SK-N-SH (cell line): ENCODE measurements around the gene BICD2. TPM values are rescaled to one million over a fixed set of nuclear protein-coding genes. Genes with fewer than 3 reads are reported as not detected.

Experiments
- CTCF ChIA-PET: fragments of 300-600, 350-600 bp; formaldehyde crosslinking; extraction: SDS; loops from one replicate; lab custom pipeline; 2021; lab: Yijun Ruan, JAX
- POLR2A ChIA-PET: fragments of 350-600 bp; sonication (Branson Sonifier 250); formaldehyde crosslinking; extraction: SDS; loops from one replicate; lab custom pipeline; 2020; ENCODE audit warnings: antibody characterized with exemption, inconsistent platforms; lab: Yijun Ruan, JAX
- DNase-seq: peaks from one replicate; pipeline ENCODE4 v3.0.0; 2012
- H2AFZ ChIP-seq: fragments of 200-600 bp; sonication (generic); 2 replicates; pipeline ENCODE4 v1.8.1; 2016; ENCODE audit warnings: antibody characterized with exemption, mild to moderate bottlenecking, low read depth
- H3F3A ChIP-seq: fragments of 200-600 bp; sonication (generic); replicated peaks from 2 replicates; pipeline ENCODE3; 2016; ENCODE audit warnings: antibody characterized with exemption, mild to moderate bottlenecking; ENCODE audit not compliant: insufficient read depth
- H3K27ac ChIP-seq, 2 experiments: fragments of 200-500 bp in 1 of 2; fragments of 200-600 bp in 1 of 2; sonication (Bioruptor generic) in 1 of 2; sonication (generic), shearing (Covaris generic) in 1 of 2; 2 replicates each; pipeline versions ENCODE4 v1.5.1 to v1.6.1; 2014 to 2016; ENCODE audit warnings: low read depth in 2 of 2, inconsistent platforms in 1 of 2, low read length in 1 of 2, mild to moderate bottlenecking in 1 of 2, mixed read lengths in 1 of 2
- H3K27me3 ChIP-seq: fragments of 200-600 bp; sonication (generic), shearing (Covaris generic); 2 replicates; pipeline ENCODE4 v1.6.1; 2016; ENCODE audit warnings: mixed run types; ENCODE audit not compliant: insufficient read depth
- H3K36me3 ChIP-seq, 2 experiments: fragments of 200-500 bp in 1 of 2; fragments of 200-600 bp in 1 of 2; sonication (Bioruptor generic) in 1 of 2; sonication (generic) in 1 of 2; replicated peaks in 1 of 2; 2 replicates each; pipeline versions ENCODE3 to v1.5.1; 2014 to 2016; ENCODE audit warnings: low read length in 1 of 2, mild to moderate bottlenecking in 1 of 2; ENCODE audit not compliant: insufficient read depth in 2 of 2, control insufficient read depth in 1 of 2
- H3K4me1 ChIP-seq, 2 experiments: fragments of 200-500 bp in 1 of 2; fragments of 200-600 bp in 1 of 2; sonication (Bioruptor generic) in 1 of 2; sonication (generic), shearing (Covaris generic) in 1 of 2; 2 replicates each; pipeline versions ENCODE4 v1.5.1 to v1.6.1; 2014 to 2016; ENCODE audit warnings: low read depth in 1 of 2, low read length in 1 of 2, mixed run types in 1 of 2; ENCODE audit not compliant: insufficient read depth in 2 of 2, control insufficient read depth in 1 of 2
- H3K4me2 ChIP-seq: fragments of 200-600 bp; sonication (generic), shearing (Covaris generic); 2 replicates; pipeline ENCODE4 v1.6.1; 2017; ENCODE audit warnings: mixed run types
- H3K4me3 ChIP-seq, 2 experiments: fragments of 200-500 bp in 1 of 2; fragments of 200-600 bp in 1 of 2; sonication (Bioruptor generic) in 1 of 2; sonication (generic), shearing (Covaris generic) in 1 of 2; 2 replicates each; pipeline versions ENCODE4 v1.5.1 to v1.8.1; 2014 to 2016; ENCODE audit warnings: low read depth in 2 of 2, inconsistent platforms in 1 of 2, low read length in 1 of 2, mild to moderate bottlenecking in 1 of 2, mixed read lengths in 1 of 2, moderate library complexity in 1 of 2
- H3K79me2 ChIP-seq: fragments of 200-600 bp; sonication (generic); 2 replicates; pipeline ENCODE4 v1.8.1; 2017; ENCODE audit warnings: mild to moderate bottlenecking; ENCODE audit not compliant: insufficient read depth
- H3K9ac ChIP-seq: fragments of 200-600 bp; sonication (generic); 2 replicates; pipeline ENCODE4 v1.6.1; 2017; ENCODE audit warnings: mixed run types
- H3K9me2 ChIP-seq: fragments of 200-600 bp; sonication (generic); 2 replicates; pipeline ENCODE4 v1.6.1; 2017; ENCODE audit warnings: mixed run types
- H3K9me3 ChIP-seq: fragments of 200-600 bp; sonication (generic); 2 replicates; pipeline ENCODE4 v1.6.1; 2017; ENCODE audit warnings: mixed run types, mild to moderate bottlenecking, moderate library complexity
- H4K20me1 ChIP-seq: fragments of 200-600 bp; sonication (generic); 2 replicates; pipeline ENCODE4 v1.6.1; 2017; ENCODE audit warnings: mild to moderate bottlenecking, mixed run types; ENCODE audit not compliant: insufficient read depth
- ELF1 ChIP-seq: IDR thresholded peaks from 2 replicates; pipeline ENCODE4 v1.4.0; 2012
- EP300 ChIP-seq, 2 experiments: IDR thresholded peaks; 2 replicates each; pipeline versions ENCODE4 v1.4.0 to v1.6.1; 2012; ENCODE audit warnings: borderline replicate concordance in 1 of 2, low read depth in 1 of 2, low read length in 1 of 2
- EZH2phosphoT487 ChIP-seq: fragments of 200-600 bp; sonication (generic); IDR thresholded peaks from 2 replicates; pipeline ENCODE4 v1.6.1; 2017; ENCODE audit warnings: low read depth, mixed run types, mild to moderate bottlenecking, antibody characterized with exemption, moderate library complexity, borderline replicate concordance
- MXI1 ChIP-seq: IDR thresholded peaks from 2 replicates; pipeline ENCODE4 v1.6.1; 2012; ENCODE audit warnings: mild to moderate bottlenecking, low read depth, low read length, improper control_type of control experiment
- NFIC ChIP-seq: IDR thresholded peaks from 2 replicates; pipeline ENCODE4 v1.4.0; 2012; ENCODE audit warnings: borderline replicate concordance
- POLR2AphosphoS5 ChIP-seq: IDR thresholded peaks from 2 replicates; pipeline ENCODE4 v1.6.1; 2012; ENCODE audit warnings: low read depth, low read length
- RAD21 ChIP-seq: IDR thresholded peaks from 2 replicates; pipeline ENCODE4 v1.6.1; 2012; ENCODE audit warnings: mild to moderate bottlenecking, low read length
- RCOR1 ChIP-seq: fragments of 150-350 bp; IDR thresholded peaks from 2 replicates; pipeline ENCODE4 v1.6.1; 2017; ENCODE audit warnings: antibody characterized with exemption, low read length
- SMC3 ChIP-seq: IDR thresholded peaks from 2 replicates; pipeline ENCODE4 v1.6.1; 2012; ENCODE audit warnings: low read depth, low read length, improper control_type of control experiment
- TAF1 ChIP-seq: IDR thresholded peaks from 2 replicates; pipeline ENCODE4 v1.6.1; 2012; ENCODE audit warnings: low read depth, mild to moderate bottlenecking, low read length, moderate library complexity, borderline replicate concordance
- TCF12 ChIP-seq: IDR thresholded peaks from 2 replicates; pipeline ENCODE4 v1.4.0; 2012
- YY1 ChIP-seq: IDR thresholded peaks from 2 replicates; pipeline ENCODE4 v1.4.0; 2012; ENCODE audit warnings: low read depth, mild to moderate bottlenecking
- ZBTB33 ChIP-seq: IDR thresholded peaks from 2 replicates; pipeline ENCODE4 v1.4.0; 2012; ENCODE audit warnings: low read depth, borderline replicate concordance
- WGBS: methylation state at CpG from one replicate; pipeline ENCODE4 v1.1.6; 2017; ENCODE audit warnings: low lambda C conversion rate; 5-methylcytosine and 5-hydroxymethylcytosine counted together
- polyA plus RNA-seq, 3 experiments: library from polyadenylated mRNA; depleted of rRNA; stranded (reverse); fragments of >200 nt; gene quantifications; 2 replicates each; pipeline ENCODE4 v1.2.3, GENCODE V29; 2012
- TF ChIP-seq, protein P1 (sequence below): IDR thresholded peaks from 2 replicates; pipeline ENCODE4 v1.6.1; 2012; ENCODE audit warnings: mild to moderate bottlenecking, low read depth, low read length, moderate library complexity
- TF ChIP-seq, protein P2 (sequence below): IDR thresholded peaks from 2 replicates; pipeline ENCODE4 v1.4.0; 2012; ENCODE audit warnings: low read depth, borderline replicate concordance

BICD2 gene
- polyA plus RNA-seq, 1 of the 3 experiments (the other 2 are of a cell fraction), result 19.6 TPM

- Histone ChIP-seq H3K36me3 (no peaks in the 10 kb centered on the region), H3K9me2 (no peaks in the 10 kb centered on the region), H3K4me1 (peaks cover 0 to 43% of the 10 kb centered on the region in 2 experiments; a peak in 2 of 4 replicates), H3K27ac (peak overlapping the region in 1 of 2 experiments; percentile 85; a peak in 2 of 4 replicates), H3K4me3 (no peak overlapping the region), H3K9me3 (no peaks in the 10 kb centered on the region), H3K27me3 (no peaks in the 10 kb centered on the region), H4K20me1 (peaks cover 72% of the 10 kb centered on the region), H3K79me2 (peaks cover 100% of the 10 kb centered on the region), H3F3A (no peaks in the 10 kb centered on the region), H2AFZ (no peak overlapping the region), H3K9ac (no peak overlapping the region), H3K4me2 (no peak overlapping the region)
- 80% methylated on average over 5 of the region's 12 CpGs for WGBS
- peak; percentile 63 for DNase-seq
- CTCF ChIA-PET, result interaction anchor here (1.1 to 1.6 kb wide), 3 partner anchors 17 to 42 kb away, joined by 3 to 6 read pairs (median 5); no protein-coding TSS in a partner anchor
- POLR2A ChIA-PET, result interaction anchor here (1.3 kb wide), 1 partner anchor 15 kb away, joined by 4 read pairs; the partner anchor contains the start of gene BICD2
- no peak for TF ChIP-seq SMC3
- TF ChIP-seq MXI1, result peak; percentile 32; the same call in 1 of the 2 replicates
- no peak for TF ChIP-seq YY1
- TF ChIP-seq EP300 (IDR thresholded peaks at IDR 0.05; ENCODE audit: borderline replicate concordance in 1 of 2, low read depth in 1 of 2, low read length in 1 of 2), result peak in 1 of 2 experiments; percentile 33; a peak in 1 of 4 replicates
- 0 out of 2 replicates have a peak, but pooled peaks have one; percentile 8 for TF ChIP-seq RCOR1
These were observed 15.3 kb downstream of the BICD2 start for GRCh38 chr9:92749071-92749933.

GRCh38 chr9:92748233-92748497 lies 16.5 kb downstream of the BICD2 start:
- no peak overlapping the region for H3K9ac ChIP-seq
- DNase-seq, result no peak
- H3F3A ChIP-seq, result no peaks in the 10 kb centered on the region
- 75% methylated on average over 3 of the region's 3 CpGs for WGBS
- peaks cover 0 to 43% of the 10 kb centered on the region in 2 experiments; a peak in 2 of 4 replicates for H3K4me1 ChIP-seq
- ChIA-PET CTCF (interaction anchor here (2.4 to 4.2 kb wide), 2 partner anchors 16 to 31 kb away, joined by 15 to 17 read pairs; partner anchors contain the start of gene BICD2), POLR2A (no interaction called here)
- H3K79me2 ChIP-seq, result peaks cover 100% of the 10 kb centered on the region
- H3K9me3 ChIP-seq, result no peaks in the 10 kb centered on the region
- no peaks in the 10 kb centered on the region for H3K9me2 ChIP-seq
- H4K20me1 ChIP-seq, result peaks cover 83% of the 10 kb centered on the region
- H2AFZ ChIP-seq, result no peak overlapping the region
- H3K4me3 ChIP-seq, result no peak overlapping the region
- H3K27ac ChIP-seq, result no peak overlapping the region
- TF ChIP-seq TCF12, result no peak
- TF ChIP-seq, protein P1, sequence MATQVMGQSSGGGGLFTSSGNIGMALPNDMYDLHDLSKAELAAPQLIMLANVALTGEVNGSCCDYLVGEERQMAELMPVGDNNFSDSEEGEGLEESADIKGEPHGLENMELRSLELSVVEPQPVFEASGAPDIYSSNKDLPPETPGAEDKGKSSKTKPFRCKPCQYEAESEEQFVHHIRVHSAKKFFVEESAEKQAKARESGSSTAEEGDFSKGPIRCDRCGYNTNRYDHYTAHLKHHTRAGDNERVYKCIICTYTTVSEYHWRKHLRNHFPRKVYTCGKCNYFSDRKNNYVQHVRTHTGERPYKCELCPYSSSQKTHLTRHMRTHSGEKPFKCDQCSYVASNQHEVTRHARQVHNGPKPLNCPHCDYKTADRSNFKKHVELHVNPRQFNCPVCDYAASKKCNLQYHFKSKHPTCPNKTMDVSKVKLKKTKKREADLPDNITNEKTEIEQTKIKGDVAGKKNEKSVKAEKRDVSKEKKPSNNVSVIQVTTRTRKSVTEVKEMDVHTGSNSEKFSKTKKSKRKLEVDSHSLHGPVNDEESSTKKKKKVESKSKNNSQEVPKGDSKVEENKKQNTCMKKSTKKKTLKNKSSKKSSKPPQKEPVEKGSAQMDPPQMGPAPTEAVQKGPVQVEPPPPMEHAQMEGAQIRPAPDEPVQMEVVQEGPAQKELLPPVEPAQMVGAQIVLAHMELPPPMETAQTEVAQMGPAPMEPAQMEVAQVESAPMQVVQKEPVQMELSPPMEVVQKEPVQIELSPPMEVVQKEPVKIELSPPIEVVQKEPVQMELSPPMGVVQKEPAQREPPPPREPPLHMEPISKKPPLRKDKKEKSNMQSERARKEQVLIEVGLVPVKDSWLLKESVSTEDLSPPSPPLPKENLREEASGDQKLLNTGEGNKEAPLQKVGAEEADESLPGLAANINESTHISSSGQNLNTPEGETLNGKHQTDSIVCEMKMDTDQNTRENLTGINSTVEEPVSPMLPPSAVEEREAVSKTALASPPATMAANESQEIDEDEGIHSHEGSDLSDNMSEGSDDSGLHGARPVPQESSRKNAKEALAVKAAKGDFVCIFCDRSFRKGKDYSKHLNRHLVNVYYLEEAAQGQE, result no peak
- TF ChIP-seq TAF1, result no peak
- TF ChIP-seq EZH2phosphoT487, result no peak
- TF ChIP-seq POLR2AphosphoS5, result no peak
- TF ChIP-seq NFIC, result no peak
- no peak for TF ChIP-seq ELF1
- TF ChIP-seq RAD21, result no peak
- no peak for TF ChIP-seq YY1
- TF ChIP-seq, protein P2, sequence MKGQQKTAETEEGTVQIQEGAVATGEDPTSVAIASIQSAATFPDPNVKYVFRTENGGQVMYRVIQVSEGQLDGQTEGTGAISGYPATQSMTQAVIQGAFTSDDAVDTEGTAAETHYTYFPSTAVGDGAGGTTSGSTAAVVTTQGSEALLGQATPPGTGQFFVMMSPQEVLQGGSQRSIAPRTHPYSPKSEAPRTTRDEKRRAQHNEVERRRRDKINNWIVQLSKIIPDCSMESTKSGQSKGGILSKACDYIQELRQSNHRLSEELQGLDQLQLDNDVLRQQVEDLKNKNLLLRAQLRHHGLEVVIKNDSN, result no peak
- no peak for TF ChIP-seq ZBTB33
- TF ChIP-seq, all 33 proteins: peak for 0
- no peaks in the 10 kb centered on the region for H3K36me3 ChIP-seq
- H3K4me2 ChIP-seq, result no peak overlapping the region
- no peaks in the 10 kb centered on the region for H3K27me3 ChIP-seq
